HCT116 (cell line): ENCODE data around the gene GZF1. TPM values are rescaled to one million over a fixed set of nuclear protein-coding genes. Genes with fewer than 3 reads are reported as not detected.
A peak's percentile ranks its signal among the peaks of the same experiment; 100 is the strongest.

Source experiments
- ATAC-seq: fragments of 200-7000 bp; cut with Tn5 transposase; 2 replicates; pipeline ENCODE4 v1.9.1; 2020; ENCODE audit warnings: mild to moderate bottlenecking, moderate library complexity
- BruUV-seq: library from RNA; stranded (reverse); fragments of 400-500 nt; replicated peaks from 2 replicates; lab custom pipeline; 2021; lab: Mats Ljungman, UMichigan
- CTCF ChIA-PET: fragments of 300-600 bp; sonication (Branson Sonifier 250); formaldehyde crosslinking; loops from one replicate; lab custom pipeline; 2021; ENCODE audit warnings: antibody characterized with exemption; lab: Charles Lee
- POLR2A ChIA-PET: fragments of 300-600, 350-600 bp; sonication (Branson Sonifier 250); formaldehyde crosslinking; loops from one replicate; lab custom pipeline; 2021; ENCODE audit warnings: antibody characterized with exemption; lab: Charles Lee
- RAD21 ChIA-PET, 2 experiments: fragments of 300-600 bp; sonication (Branson Sonifier 250); formaldehyde crosslinking; loops; one replicate each; lab custom pipeline; 2023; ENCODE audit warnings: low total read pairs in 2 of 2; ENCODE audit not compliant: uncharacterized antibody in 2 of 2, unreplicated experiment in 2 of 2, low non-redundant PET in 1 of 2; lab: Charles Lee
- DNase-seq: peaks from one replicate; pipeline ENCODE4 v3.0.0-alpha.2; 2010; ENCODE audit warnings: low read depth, low spot score
- H2AFZ ChIP-seq: fragments of 200-600 bp; shearing (Covaris generic), sonication (generic); 2 replicates; pipeline ENCODE4 v1.6.1; 2017; ENCODE audit warnings: low read depth, mixed run types, mixed read lengths, antibody characterized with exemption, low read length; ENCODE audit not compliant: poor library complexity, severe bottlenecking
- H3K27ac ChIP-seq: 2 replicates; pipeline ENCODE4 v1.5.1; 2012; ENCODE audit warnings: low read depth, low read length
- H3K27me3 ChIP-seq: fragments of 200-600 bp; sonication (generic); 2 replicates; pipeline ENCODE4 v1.6.1; 2016; ENCODE audit warnings: mixed run types, low read length, mixed read lengths; ENCODE audit not compliant: insufficient read depth
- H3K36me3 ChIP-seq, 2 experiments: fragments of 200-500 bp in 1 of 2; fragments of 200-600 bp in 1 of 2; sonication (Bioruptor generic) in 1 of 2; sonication (generic) in 1 of 2; 2 replicates each; pipeline versions ENCODE4 v1.5.1 to v1.6.1; 2014 to 2016; ENCODE audit warnings: low read length in 2 of 2, inconsistent platforms in 1 of 2, mixed read lengths in 1 of 2, mixed run types in 1 of 2; ENCODE audit not compliant: insufficient read depth in 2 of 2, control insufficient read depth in 1 of 2
- H3K4me1 ChIP-seq, 2 experiments: fragments of 200-600 bp in 1 of 2; sonication (generic) in 1 of 2; 2 replicates each; pipeline versions ENCODE4 v1.5.1 to v1.6.1; 2012 to 2017; ENCODE audit warnings: low read length in 2 of 2, inconsistent platforms in 1 of 2, mild to moderate bottlenecking in 1 of 2, mixed read lengths in 1 of 2, mixed run types in 1 of 2, moderate library complexity in 1 of 2; ENCODE audit not compliant: insufficient read depth in 2 of 2, control insufficient read depth in 1 of 2
- H3K4me2 ChIP-seq: fragments of 200-600 bp; sonication (generic); 2 replicates; pipeline ENCODE4 v1.6.1; 2017; ENCODE audit warnings: mixed run types, low read length, mixed read lengths
- H3K4me3 ChIP-seq, 2 experiments: fragments of 200-600 bp in 1 of 2; sonication (generic) in 1 of 2; replicated peaks in 1 of 2; 2 replicates each; pipeline ENCODE4 v1.5.1; 2011 to 2016; ENCODE audit warnings: low read length in 2 of 2, control low read depth in 1 of 2, low read depth in 1 of 2, mild to moderate bottlenecking in 1 of 2, mixed read lengths in 1 of 2, mixed run types in 1 of 2
- H3K79me2 ChIP-seq: fragments of 200-600 bp; sonication (generic); 2 replicates; pipeline ENCODE4 v1.6.1; 2017; ENCODE audit warnings: mild to moderate bottlenecking, mixed run types, low read length, moderate library complexity, mixed read lengths; ENCODE audit not compliant: insufficient read depth
- H3K9ac ChIP-seq: fragments of 200-600 bp; sonication (generic); 2 replicates; pipeline ENCODE4 v1.6.1; 2016; ENCODE audit warnings: low read length, mixed read lengths
- H3K9me2 ChIP-seq: fragments of 200-600 bp; sonication (generic), shearing (Covaris generic); 2 replicates; pipeline ENCODE4 v1.6.1; 2017; ENCODE audit warnings: mixed run types, mild to moderate bottlenecking, moderate library complexity; ENCODE audit not compliant: insufficient read depth
- H3K9me3 ChIP-seq, 2 experiments: fragments of 200-500 bp in 1 of 2; fragments of 200-600 bp in 1 of 2; sonication (Bioruptor generic) in 1 of 2; sonication (generic) in 1 of 2; 2 replicates each; pipeline ENCODE4 v1.6.1; 2014 to 2017; ENCODE audit warnings: low read length in 2 of 2, mixed read lengths in 2 of 2, inconsistent platforms in 1 of 2, low read depth in 1 of 2, mild to moderate bottlenecking in 1 of 2, mixed run types in 1 of 2, moderate library complexity in 1 of 2; ENCODE audit not compliant: control insufficient read depth in 1 of 2, insufficient read depth in 1 of 2
- H4K20me1 ChIP-seq: fragments of 200-600 bp; sonication (generic), shearing (Covaris generic); 2 replicates; pipeline ENCODE4 v1.6.1; 2017; ENCODE audit warnings: mixed run types, mild to moderate bottlenecking, moderate library complexity; ENCODE audit not compliant: insufficient read depth
- CTCF ChIP-seq, 3 experiments: fragments of 200-600 bp in 1 of 3; sonication (generic) in 1 of 3; IDR thresholded peaks in 2 of 3; conservative IDR thresholded peaks in 1 of 3; 2 replicates each; pipeline ENCODE4 v1.5.1; 2012 to 2017; ENCODE audit warnings: low read depth in 2 of 3, low read length in 2 of 3, antibody characterized with exemption in 1 of 3, borderline replicate concordance in 1 of 3, control low read depth in 1 of 3, mild to moderate bottlenecking in 1 of 3, mixed read lengths in 1 of 3, mixed run types in 1 of 3, moderate library complexity in 1 of 3; ENCODE audit not compliant: insufficient read depth in 1 of 3
- POLR2AphosphoS5 ChIP-seq: IDR thresholded peaks from 2 replicates; pipeline ENCODE4 v1.6.1; 2011; ENCODE audit warnings: mild to moderate bottlenecking, low read depth, low read length, moderate library complexity
- RAD21 ChIP-seq: IDR thresholded peaks from 2 replicates; pipeline ENCODE4 v1.6.1; 2012; ENCODE audit warnings: low read depth, mild to moderate bottlenecking
- SP1 ChIP-seq: IDR thresholded peaks from 2 replicates; pipeline ENCODE4 v1.6.1; 2012; ENCODE audit warnings: low read depth
- SRF ChIP-seq: IDR thresholded peaks from 2 replicates; pipeline ENCODE4 v1.6.1; 2012; ENCODE audit warnings: low read depth
- TCF7L2 ChIP-seq: IDR thresholded peaks from 2 replicates; pipeline ENCODE4 v1.7.0; 2011; ENCODE audit warnings: borderline replicate concordance, inconsistent platforms; ENCODE audit not compliant: insufficient read depth, insufficient read length; ENCODE audit errors: extremely low read depth
- YY1 ChIP-seq: IDR thresholded peaks from 2 replicates; pipeline ENCODE4 v1.6.1; 2011; ENCODE audit warnings: low read length, low read depth, moderate library complexity, mild to moderate bottlenecking; ENCODE audit not compliant: insufficient replicate concordance; ENCODE audit errors: extremely low read depth
- intact Hi-C: fragments of 100-400 bp; cut with micrococcal nuclease; formaldehyde crosslinking; loops from 2 replicates; pipeline ENCODE4 v1.10.0; 2022
- total RNA-seq: library from RNA; stranded (reverse); gene quantifications from one replicate; pipeline ENCODE4 v1.2.1, GENCODE V29; 2021; ENCODE audit not compliant: unreplicated experiment

Gene GZF1
- total RNA-seq, 1 experiment from 2014 or later: 10.4 TPM

GRCh38 chr20:23419995-23420901 lies 58.3 kb downstream of the GZF1 start (continued):
- TF ChIP-seq RAD21: no peak

DNA sequence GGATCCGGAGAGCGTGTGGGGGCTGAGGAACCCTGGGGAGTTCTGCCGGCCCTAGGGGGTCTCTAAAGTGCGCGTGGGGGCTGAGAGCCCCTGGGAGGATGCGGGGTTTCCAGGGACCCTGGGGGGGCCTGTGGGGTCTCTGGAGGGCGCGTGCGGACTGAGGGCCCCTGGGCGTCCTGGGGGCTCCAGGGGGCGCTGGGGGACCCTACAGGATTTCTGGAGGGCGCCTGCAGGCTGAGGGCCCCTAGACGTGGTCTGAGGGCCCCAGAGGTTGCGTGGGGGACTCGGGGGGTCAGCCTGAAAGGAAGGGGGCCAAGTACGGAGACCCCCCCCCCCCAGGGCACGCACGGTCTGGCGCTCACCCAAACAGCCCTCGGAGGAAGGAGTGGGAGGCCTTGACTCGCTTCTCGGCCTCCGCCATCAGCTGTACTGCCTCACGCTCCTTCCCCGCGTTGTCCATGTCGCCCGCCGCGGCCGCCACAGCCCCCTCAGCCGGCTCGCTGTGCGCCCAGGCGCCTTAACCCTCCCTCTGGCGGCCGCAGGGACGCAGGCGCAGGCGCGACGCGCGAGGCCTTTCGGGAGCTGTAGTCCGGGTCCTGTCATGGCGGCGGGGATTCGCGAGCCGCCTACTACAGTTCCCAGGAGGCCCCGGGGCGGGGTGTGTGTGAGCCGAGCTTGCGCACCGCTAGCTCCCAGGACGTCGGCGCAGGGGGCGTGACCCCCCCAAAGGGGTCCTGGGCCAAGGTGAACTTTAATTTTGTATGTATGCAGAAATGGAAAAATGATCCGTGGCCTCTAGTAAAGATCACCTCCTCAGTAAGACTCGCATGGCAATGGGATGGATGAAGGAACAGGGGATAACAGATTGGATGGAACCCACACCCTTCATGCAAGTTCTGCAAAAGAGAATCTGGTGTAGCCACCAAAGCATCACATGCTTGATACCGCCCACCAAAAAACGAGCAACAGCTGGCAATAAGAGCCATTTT lies 59.3 kb downstream of the GZF1 start, which contains the start of gene NAPB:
TSS of gene NAPB (minus strand) at position 546 of the 989 bp plus-strand sequence. CDS start at position 460, 86 bp downstream.
- Histone ChIP-seq H3K27ac (peak within 1 kb of the TSS; percentile 69; the same call in 1 of the 2 replicates), H3K4me2 (peak within 1 kb of the TSS; percentile 88), H3K9me3 (no peaks in the 10 kb centered on the region), H4K20me1 (no peaks in the 10 kb centered on the region), H2AFZ (peak within 1 kb of the TSS; percentile 75), H3K4me3 (peak within 1 kb of the TSS; percentile 83 to 87), H3K9ac (peak within 1 kb of the TSS; percentile 88), H3K4me1 (peaks cover 2 to 12% of the 10 kb centered on the region in 2 experiments; a peak in 3 of 4 replicates), H3K9me2 (no peaks in the 10 kb centered on the region), H3K36me3 (no peaks in the 10 kb centered on the region), H3K27me3 (no peaks in the 10 kb centered on the region), H3K79me2 (peaks cover 44% of the 10 kb centered on the region)
- POLR2A ChIA-PET: interaction anchor here (0.9 to 1.0 kb wide), 2 partner anchors 13 to 63 kb away, joined by 3 to 5 read pairs; no protein-coding TSS in a partner anchor
- DNase-seq (peak; percentile 78), ATAC-seq (peak; percentile 100)
- TSS peak; percentile 31 for BruUV-seq
- CTCF ChIA-PET: interaction anchor here (0.9 to 2.4 kb wide), 4 partner anchors 20 to 186 kb away, joined by 3 to 8 read pairs (median 6); no protein-coding TSS in a partner anchor
- RAD21 ChIA-PET: no interaction called here
- intact Hi-C loops: no loop called here
- no peak for TF ChIP-seq TCF7L2
- peak in 1 of 3 experiments; percentile 46; a peak in 3 of 6 replicates for TF ChIP-seq CTCF (IDR thresholded peaks at IDR 0.05 in 2 of 3, conservative IDR thresholded peaks at IDR 0.05 in 1 of 3; ENCODE audit: borderline replicate concordance in 1 of 3, insufficient read depth in 1 of 3, low read depth in 2 of 3, low read length in 2 of 3)
- TF ChIP-seq SRF: no peak
- TF ChIP-seq YY1: peak; percentile 94
- peak; percentile 88 for TF ChIP-seq POLR2AphosphoS5
- no peak for TF ChIP-seq SP1

Other genes starting within 250 kb of the GZF1 start
- 29.9 TPM for gene NXT1, start 11.4 kb upstream of the GZF1 start, total RNA-seq
- 7.9 TPM for gene NAPB, start 59.3 kb downstream of the GZF1 start, total RNA-seq
- not detected for gene CSTL1, start 77.5 kb downstream of the GZF1 start, total RNA-seq
- gene CST11, start 90.7 kb downstream of the GZF1 start, total RNA-seq: not detected
- not detected for gene CST8, start 128.9 kb downstream of the GZF1 start, total RNA-seq
- not detected for gene CST9L, start 206.3 kb downstream of the GZF1 start, total RNA-seq
- gene CST9, start 243.7 kb downstream of the GZF1 start, total RNA-seq: not detected